H1 (cell line): Measurements from ENCODE around the gene VASP. TPM values are rescaled to one million over a fixed set of nuclear protein-coding genes. Genes with fewer than 3 reads are reported as not detected.
A peak's percentile ranks its signal among the peaks of the same experiment; 100 is the strongest.

Experiments
- ASH2L ChIP-seq: fragments of 200-600, 300-600 bp; sonication (generic); IDR thresholded peaks from one replicate; pipeline ENCODE4 v1.7.1; 2017; ENCODE audit warnings: low read length
- CHD7 ChIP-seq: fragments of 300-600 bp; sonication (generic); IDR thresholded peaks from 2 replicates; pipeline ENCODE4 v1.7.1; 2012; ENCODE audit warnings: low read length, moderate library complexity, mild to moderate bottlenecking, inconsistent platforms; ENCODE audit not compliant: insufficient replicate concordance
- CTCF ChIP-seq, 3 experiments: IDR thresholded peaks; 1 replicate in 2 of 3; 2 replicates in 1 of 3; pipeline versions ENCODE4 v1.5.1 to v1.6.1; 2011; ENCODE audit warnings: low read length in 3 of 3, mild to moderate bottlenecking in 3 of 3, inconsistent platforms in 2 of 3, low read depth in 1 of 3, moderate library complexity in 1 of 3; ENCODE audit not compliant: insufficient read depth in 1 of 3; ENCODE audit errors: control extremely low read depth in 1 of 3
- GABPA ChIP-seq: IDR thresholded peaks from 2 replicates; pipeline ENCODE4 v1.6.1; 2011; ENCODE audit warnings: mild to moderate bottlenecking, low read length, moderate library complexity, borderline replicate concordance; ENCODE audit not compliant: insufficient read depth
- NRF1 ChIP-seq: IDR thresholded peaks from 2 replicates; pipeline ENCODE4 v1.6.1; 2011; ENCODE audit warnings: mild to moderate bottlenecking, low read depth, low read length, improper control_type of control experiment
- SIN3A ChIP-seq, 2 experiments: IDR thresholded peaks in 1 of 2; conservative IDR thresholded peaks in 1 of 2; 2 replicates each; pipeline ENCODE4 v1.6.1; 2011 to 2012; ENCODE audit warnings: low read length in 2 of 2, improper control_type of control experiment in 1 of 2, low read depth in 1 of 2, mild to moderate bottlenecking in 1 of 2
- polyA plus RNA-seq, 7 experiments: library from polyadenylated mRNA; depleted of rRNA in 3 of 7; stranded (reverse) in 5 of 7; unstranded in 2 of 7; fragments of >200 nt in 5 of 7; fragments of 200-250 nt in 2 of 7; gene quantifications; 1 replicate in 5 of 7; 2 replicates in 1 of 7; 4 replicates in 1 of 7; pipeline versions ENCODE4 v1.2.1 to v1.2.3, GENCODE V29; 2011 to 2013; ENCODE audit warnings: missing spikeins in 2 of 7, mixed read lengths in 2 of 7
- total RNA-seq: library from RNA; stranded (reverse); fragmentation: NEBNext Ultra II Directional; extraction: Animal tissue kit (Norgen Biotek cat#: 25700); gene quantifications from 2 replicates; pipeline ENCODE4 v1.2.1, GENCODE V29; 2021

VASP gene
- total and polyA plus RNA-seq, 2 of the 8 experiments (the other 6 are each of a cell fraction or from before 2014, with no cell fraction given) = 89.7 to 135 TPM

- TF ChIP-seq CHD7 (no peak), CTCF (IDR thresholded peaks at IDR 0.05; ENCODE audit: control extremely low read depth in 1 of 3, insufficient read depth in 1 of 3, low read depth in 1 of 3, low read length in 3 of 3) (peak in 2 of 3 experiments; percentile 29 to 35; a peak in 2 of 4 replicates), NRF1 (no peak), ASH2L (no peak), SIN3A (conservative IDR thresholded peaks at IDR 0.05 in 1 of 2, IDR thresholded peaks at IDR 0.05 in 1 of 2; ENCODE audit: low read depth in 1 of 2, low read length in 2 of 2) (peak; percentile 53 to 73; a peak in 1 of 4 replicates), GABPA (no peak)
- TF ChIP-seq, all 59 proteins: peak for 12
Observed at GRCh38 chr19:45498411-45499195, 8.7 kb upstream of the VASP start, which contains the start of gene PPM1N (continued).
